ENCODE measurements around the gene COL9A3.

Gene COL9A3

GRCh38 chr20:62825986-62826645, 9.3 kb downstream of the COL9A3 start:
- DNase-seq, result no peak

DNA sequence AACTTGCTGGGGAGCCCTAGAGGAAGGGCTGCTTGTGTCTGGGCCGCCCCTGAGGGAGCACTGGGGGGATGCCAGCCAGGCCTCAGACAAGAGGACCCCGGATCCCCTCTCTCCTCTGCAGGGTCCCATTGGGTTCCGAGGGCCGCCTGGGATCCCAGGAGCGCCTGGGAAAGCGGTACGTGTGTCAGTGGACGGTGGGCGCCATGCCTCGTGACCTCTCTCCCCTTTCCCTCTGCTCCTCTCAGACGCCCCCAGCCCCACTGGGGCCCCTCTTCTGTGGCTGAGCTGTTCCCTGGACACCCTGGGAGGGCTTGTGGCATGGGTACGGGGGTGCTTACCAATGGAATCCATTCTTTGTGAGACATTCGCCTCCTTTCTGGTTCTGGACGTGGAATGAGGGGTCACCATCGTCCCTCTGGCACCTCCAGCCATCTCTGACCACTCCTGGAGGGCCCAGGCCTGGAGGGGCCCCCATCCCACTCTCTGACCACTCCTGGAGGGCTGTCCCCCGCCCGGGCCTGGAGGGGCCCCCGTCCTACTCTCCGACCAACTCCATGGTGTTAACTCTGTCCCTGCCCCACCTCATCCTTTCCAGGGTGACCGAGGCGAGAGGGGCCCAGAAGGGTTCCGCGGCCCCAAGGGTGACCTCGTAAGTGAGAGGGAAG, 9.9 kb downstream of the COL9A3 start:
- DNase-seq, result no peak

- no peak for DNase-seq
Measured at GRCh38 chr20:62827311-62828038, 10.6 kb downstream of the COL9A3 start.

DNA sequence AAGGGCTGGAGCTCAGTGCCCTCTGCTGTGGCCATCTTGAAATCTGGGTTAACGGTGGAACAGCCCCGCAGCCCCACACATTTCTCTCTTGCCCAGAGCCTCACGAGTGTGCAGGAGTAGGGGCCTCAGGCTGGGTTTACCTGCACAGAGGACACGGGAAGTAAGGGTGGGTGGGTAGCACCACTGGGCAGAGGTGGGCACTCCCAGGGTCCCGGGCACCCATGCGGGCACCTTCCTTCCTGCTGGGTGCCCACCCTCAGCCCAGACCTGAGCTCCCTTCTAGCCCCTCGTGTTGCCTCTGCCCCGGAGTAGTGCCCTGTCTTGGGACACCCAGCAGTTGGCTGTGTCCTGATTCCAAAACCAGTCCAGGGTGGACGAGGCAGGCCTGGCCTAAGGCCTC, 11.2 kb downstream of the COL9A3 start:
- DNase-seq, result no peak

- no peak for DNase-seq
Measured at GRCh38 chr20:62828511-62829230, 11.8 kb downstream of the COL9A3 start.

- no peak for DNase-seq
Measured at GRCh38 chr20:62829231-62830230, 12.7 kb downstream of the COL9A3 start.

DNA sequence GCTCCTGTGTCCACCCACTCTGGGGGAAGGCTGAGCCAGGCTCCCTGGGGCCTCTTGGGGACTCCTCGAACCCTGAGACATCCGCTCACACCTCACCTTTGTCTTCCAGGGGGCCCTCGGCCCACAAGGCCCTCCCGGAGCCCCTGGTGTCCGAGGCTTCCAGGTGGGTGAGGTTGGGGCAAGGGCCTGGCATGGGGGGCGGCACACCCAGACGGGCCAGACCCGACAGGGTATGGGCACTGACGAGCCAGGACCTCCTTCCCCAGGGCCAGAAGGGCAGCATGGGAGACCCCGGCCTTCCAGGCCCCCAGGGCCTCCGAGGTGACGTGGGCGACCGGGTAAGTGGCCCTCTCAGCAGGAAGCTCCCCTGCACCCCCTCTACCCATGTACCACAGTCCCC, 13.4 kb downstream of the COL9A3 start:
- DNase-seq, result no peak

DNA sequence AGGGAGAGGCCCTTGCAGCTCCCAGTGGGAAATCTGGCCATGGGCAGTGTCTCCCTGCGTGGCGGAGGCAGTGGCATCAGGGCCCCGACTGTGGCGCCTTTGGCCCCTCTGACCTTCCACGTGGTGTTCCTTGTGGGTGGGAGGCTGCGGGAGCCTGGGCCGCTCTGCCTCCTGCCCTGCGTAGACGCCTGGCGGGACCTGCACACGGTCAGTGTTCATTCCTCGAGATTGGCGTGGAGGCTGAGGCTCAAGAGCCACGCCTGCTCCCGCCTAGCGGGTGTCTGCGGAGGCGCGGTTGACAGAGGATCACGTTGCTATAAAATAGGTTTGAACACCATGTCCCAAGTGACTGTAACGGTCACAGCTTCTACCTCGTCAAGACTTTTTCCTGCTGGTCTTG, 14.0 kb downstream of the COL9A3 start:
- DNase-seq, result no peak

DNA sequence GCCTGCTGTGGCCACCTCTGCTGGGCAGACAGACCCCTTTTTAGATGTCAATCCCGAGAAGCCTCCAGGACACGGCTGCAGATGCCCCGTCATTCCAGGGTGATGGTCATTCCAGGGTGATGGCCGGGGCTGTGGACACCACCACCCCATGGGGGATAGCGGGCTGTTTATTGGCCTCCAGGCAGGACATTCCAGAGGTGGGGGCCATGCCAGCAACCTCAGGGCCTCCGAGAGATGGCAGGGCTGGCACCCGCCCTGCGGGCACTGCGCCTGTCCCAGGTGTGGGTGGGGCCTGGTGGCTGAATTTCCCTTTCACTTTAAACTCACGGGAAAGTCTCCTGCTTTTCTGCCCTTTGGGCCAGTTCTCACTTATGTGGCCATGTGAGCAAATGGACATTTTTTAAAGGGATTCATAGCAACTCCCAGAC, 14.5 kb downstream of the COL9A3 start:
- no peak for DNase-seq

GRCh38 chr20:62831854-62832211, 15.0 kb downstream of the COL9A3 start:
- no peak for DNase-seq

DNA sequence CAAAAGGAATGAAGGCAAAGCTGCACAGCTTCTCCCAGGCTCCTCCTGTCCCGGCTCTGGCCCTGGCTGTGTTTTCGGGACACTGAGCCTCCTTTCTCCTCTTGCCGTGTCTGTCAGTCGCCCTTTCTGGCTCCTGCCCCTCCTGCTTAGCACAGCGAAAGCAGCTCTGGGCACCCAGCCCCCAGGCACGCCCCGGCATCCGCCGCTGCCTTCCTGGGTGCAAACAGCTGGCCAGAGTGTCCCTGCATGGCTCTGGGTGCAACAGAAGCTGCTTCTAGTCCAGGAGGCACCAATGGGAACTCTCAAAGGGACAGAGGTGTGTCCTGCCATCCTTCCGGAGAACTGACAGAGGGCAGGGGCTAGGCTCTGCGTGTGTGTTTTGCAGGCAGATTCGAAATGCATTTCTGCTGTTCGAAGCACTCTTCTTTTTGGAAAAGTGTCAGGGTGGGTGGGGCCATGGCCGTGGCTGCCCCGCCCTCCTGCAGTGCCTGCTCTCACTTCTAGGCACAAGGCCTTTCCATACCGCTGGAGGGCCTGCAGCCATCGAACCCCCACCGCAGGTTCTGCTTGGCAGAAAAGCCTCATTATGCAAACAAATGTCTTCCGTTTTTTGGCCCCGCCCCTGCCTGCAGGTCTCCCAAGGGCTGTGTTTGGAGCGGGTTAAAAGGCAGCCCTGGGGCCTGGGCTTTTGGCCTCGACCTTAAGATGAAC, 15.5 kb downstream of the COL9A3 start:
- DNase-seq, result peak; percentile 30 to 78

- no peak for DNase-seq
Measured at GRCh38 chr20:62832951-62833391, 16.1 kb downstream of the COL9A3 start.

DNA sequence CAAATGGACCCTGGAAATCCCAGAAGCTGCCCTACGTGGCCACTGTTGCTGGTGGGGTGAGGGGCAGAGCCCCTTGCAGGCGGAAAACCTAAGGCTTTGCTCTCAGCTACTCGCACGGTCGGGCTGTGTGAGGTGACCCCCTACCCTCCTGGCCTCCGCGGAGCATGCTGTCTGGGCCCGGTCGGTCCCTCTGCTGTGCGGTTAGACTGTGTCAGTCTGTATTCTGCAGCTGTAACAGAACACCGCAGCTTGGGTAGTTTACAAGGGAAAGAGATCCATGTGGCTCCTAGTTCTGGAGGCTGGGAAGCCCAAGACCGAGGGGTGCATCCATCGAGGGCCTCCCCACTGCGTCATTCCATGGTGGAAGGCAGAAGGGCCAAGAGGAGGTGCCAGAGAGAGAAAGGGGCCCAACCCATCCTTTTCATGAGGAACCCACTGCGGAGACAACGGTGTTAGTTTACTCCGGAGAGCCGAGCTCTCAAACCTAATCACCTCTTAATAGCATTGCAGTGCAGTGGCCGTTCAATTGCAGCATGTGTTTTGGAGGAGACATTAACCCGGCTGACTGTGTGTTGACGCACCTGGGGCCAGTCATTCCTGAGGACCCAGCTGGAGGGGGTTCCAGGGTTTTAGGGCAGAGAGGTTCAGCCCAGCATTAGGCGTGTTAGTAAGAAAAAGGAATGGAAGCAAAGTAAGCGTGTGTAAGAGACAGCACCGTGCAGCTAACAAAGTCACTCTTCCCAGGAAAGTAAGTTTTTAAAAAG, 18.3 kb downstream of the COL9A3 start:
- no peak for DNase-seq

DNA sequence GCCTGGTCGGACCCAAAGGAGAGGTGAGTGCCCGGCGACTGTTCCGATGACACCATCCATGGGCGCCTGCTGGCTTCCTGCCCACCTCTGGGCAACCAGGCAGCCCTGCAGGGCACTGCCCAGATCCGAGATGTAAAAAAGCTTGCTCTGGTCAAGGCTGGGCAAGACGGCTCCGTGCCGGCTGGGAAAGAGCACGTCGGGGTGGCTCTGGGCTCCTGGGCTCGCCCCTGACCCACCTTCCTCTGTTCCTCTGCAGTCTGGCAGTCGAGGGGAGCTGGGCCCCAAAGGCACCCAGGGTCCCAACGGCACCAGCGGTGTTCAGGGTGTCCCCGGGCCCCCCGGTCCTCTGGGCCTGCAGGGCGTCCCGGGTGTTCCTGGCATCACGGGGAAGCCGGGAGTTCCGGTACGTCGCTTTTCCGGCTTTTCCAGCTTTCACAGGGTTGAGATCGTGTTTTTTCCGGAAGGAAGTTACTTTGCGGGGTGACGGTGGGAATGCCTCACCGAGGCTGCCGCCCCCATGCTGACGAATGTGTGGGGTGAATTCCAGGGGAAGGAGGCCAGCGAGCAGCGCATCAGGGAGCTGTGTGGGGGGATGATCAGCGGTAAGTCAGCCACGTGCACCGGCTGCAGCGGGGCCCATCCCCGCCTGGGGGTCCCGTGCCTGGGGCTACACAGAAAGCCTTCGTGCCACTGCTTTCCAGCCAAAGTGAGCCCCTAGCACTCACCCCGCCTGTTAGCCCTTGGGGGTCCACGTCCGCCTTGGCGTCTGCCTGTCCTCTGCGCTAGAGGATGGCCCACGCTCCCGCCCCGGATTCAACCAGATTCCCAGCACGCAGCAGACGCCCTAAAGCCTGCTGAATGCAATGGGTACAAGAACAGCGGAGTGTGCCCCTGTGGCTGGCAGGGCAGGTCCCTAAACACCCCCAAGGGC, 19.3 kb downstream of the COL9A3 start:
- no peak for DNase-seq

DNA sequence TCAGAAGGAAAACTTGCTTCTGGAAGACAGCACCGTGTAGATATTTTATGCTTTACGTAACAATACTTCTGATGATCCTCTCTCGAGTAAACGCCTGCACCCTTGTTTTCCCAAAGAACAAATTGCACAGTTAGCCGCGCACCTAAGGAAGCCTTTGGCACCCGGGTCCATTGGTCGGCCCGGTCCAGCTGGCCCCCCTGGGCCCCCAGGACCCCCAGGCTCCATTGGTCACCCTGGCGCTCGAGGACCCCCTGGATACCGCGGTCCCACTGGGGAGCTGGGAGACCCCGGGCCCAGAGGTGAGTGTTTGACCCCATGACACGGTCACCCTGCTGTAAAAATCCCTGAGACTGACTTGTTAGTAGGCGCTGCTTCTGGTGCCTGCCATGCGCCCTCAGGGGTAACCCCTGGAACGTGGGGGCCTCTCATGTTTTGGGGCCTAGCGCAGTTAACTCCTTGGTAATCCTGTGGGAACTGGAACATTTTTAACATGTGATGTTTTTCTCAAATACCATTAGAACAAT, 20.2 kb downstream of the COL9A3 start:
- no peak for DNase-seq

DNA sequence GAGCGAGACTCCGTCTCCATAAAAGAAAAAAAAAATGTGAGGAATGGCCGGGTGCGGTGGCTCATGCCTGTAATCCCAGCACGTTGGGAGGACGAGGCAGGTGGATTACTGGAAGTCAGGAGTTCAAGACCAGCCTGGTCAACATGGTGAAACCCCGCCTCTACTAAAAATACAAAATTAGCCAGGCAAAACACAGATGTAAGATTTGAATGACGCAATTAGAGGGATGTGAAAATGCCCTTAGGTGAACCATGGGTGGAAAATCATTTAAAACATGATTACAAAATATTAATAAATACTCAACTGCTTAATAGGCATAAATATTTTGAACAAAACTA, 20.9 kb downstream of the COL9A3 start:
- DNase-seq, result no peak

- DNase-seq, result peak in 1 of 2 donors; percentile 40
Measured at GRCh38 chr20:62838128-62838891, 21.5 kb downstream of the COL9A3 start.

- no peak for DNase-seq
Measured at GRCh38 chr20:62839261-62839660, 22.4 kb downstream of the COL9A3 start.

GRCh38 chr20:62839816-62840215, 23.0 kb downstream of the COL9A3 start:
- DNase-seq, result no peak
